Mononuclear cell (primary cell): ENCODE measurements around the gene SNX12. TPM values are rescaled to one million over a fixed set of nuclear protein-coding genes. Genes with fewer than 3 reads are reported as not detected.

ENCODE experiments used
- H3K27me3 ChIP-seq: 2 replicates; pipeline ENCODE4 v1.6.0; 2011; ENCODE audit warnings: low read length, control low read depth; ENCODE audit not compliant: insufficient read depth
- H3K4me1 ChIP-seq: 2 replicates; pipeline ENCODE4 v1.5.1; 2011; ENCODE audit warnings: mild to moderate bottlenecking, low read length, control low read depth; ENCODE audit not compliant: insufficient read depth
- H3K4me3 ChIP-seq: 2 replicates; pipeline ENCODE4 v1.5.1; 2011; ENCODE audit warnings: mild to moderate bottlenecking, low read length, moderate library complexity
- H3K9me3 ChIP-seq: 2 replicates; pipeline ENCODE4 v1.5.1; 2011; ENCODE audit warnings: low read depth, mild to moderate bottlenecking, control low read depth, low read length
- total RNA-seq: library from RNA; depleted of rRNA; stranded (reverse); fragments of >200 nt; gene quantifications from one replicate; pipeline ENCODE4 v1.2.3, GENCODE V29; 2012

SNX12 gene
- 24.1 TPM for total RNA-seq

DNA sequence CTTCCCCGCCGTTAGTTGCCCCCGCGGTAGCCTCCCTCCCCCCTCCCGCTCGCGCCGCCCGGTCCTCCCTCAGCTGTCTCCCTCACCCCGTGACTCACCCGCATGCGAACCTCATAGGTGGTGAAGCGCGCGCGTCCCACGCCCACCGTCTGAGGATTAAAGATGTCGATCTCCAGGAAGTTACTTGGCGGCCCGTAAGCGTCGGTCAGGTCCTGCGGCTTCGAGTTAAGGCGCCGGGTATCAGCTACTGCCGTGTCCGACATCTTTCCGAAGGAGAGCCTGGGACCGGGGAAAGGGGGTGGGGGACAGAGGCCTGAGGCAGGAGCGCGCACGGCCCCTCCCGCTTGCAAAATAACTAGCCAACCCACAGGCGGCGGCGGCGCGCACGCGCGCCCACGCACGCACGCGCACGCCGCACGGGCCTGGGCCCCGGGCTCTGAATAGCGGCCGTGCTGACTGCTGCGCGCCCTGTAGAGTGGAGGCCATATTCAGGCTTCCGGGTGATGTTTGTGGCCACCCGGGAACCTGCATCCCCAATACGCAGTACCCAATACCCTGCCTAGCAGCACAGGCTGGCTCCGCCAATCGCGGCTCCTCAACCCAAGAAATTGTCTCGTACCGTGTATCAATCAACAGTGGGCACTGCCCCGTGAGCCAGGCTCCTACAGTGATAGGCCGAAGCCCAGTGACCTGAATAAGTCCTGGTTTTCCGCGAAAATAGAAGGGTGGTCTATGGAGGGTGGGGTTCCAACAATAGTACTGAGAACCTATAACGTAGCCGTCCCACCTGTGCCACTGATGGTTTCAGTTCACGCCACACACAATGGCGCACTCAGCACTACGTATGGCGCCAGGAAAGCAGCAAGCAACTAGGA is at the start of gene SNX12:
SNX12 (minus strand) TSS at position 291 of the 875 bp plus-strand sequence; CDS start at position 263, 28 bp downstream.
- H3K4me1 ChIP-seq = peaks cover 15% of the 10 kb centered on the region
- H3K27me3 ChIP-seq = no peaks in the 10 kb centered on the region
- H3K9me3 ChIP-seq = no peaks in the 10 kb centered on the region
- peak within 1 kb of the TSS; percentile 66 for H3K4me3 ChIP-seq

DNA sequence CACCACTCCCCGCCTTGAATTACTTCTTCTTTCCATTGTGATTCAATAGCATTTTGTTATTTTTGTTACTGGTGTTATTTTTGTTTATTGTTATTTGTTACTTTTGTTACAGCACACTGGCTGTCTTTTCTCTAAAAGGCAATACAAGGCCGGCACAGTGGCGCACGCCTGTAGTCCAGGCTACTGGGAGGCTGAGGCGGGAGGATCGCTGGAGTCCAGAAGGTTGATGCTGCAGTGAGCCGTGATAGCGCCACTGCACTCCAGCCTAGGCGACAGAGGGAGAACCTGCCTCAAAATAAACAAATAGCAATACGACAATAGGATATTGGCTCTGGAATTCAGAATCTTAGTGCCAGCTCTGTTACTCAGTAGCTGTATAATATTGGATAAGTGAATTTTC is 49.2 kb upstream of the SNX12 start:
- Histone ChIP-seq H3K27me3 (no peaks in the 10 kb centered on the region), H3K4me3 (no peak overlapping the region), H3K4me1 (peaks cover 33% of the 10 kb centered on the region), H3K9me3 (no peaks in the 10 kb centered on the region)

DNA sequence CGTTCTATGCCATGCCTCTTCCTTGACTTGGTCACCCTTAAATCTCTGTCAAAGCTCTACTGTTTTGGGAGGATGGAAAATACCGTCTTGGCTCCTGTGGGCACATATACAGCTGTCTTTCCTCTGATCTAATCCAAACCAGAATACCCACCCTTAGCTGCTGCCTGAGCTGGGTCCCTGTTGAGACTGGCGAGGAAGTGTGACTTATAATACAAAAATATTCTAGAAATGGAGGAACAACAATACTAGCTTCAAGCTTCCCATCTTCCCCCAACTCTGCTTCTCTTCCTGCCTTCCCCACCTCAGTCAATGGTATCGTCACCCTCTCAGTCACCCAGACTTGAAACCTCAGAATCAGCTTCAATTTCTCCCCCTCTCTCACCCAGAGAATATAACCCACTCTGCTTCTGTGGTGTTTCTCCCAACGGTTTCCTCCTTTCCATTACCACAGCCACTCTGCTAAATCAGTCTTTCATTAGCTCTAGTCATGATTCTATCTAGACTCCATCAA is 43.8 kb upstream of the SNX12 start:
- H3K4me3 ChIP-seq = peak overlapping the region; percentile 78
- H3K9me3 ChIP-seq = no peaks in the 10 kb centered on the region
- no peaks in the 10 kb centered on the region for H3K27me3 ChIP-seq
- H3K4me1 ChIP-seq = peaks cover 48% of the 10 kb centered on the region

DNA sequence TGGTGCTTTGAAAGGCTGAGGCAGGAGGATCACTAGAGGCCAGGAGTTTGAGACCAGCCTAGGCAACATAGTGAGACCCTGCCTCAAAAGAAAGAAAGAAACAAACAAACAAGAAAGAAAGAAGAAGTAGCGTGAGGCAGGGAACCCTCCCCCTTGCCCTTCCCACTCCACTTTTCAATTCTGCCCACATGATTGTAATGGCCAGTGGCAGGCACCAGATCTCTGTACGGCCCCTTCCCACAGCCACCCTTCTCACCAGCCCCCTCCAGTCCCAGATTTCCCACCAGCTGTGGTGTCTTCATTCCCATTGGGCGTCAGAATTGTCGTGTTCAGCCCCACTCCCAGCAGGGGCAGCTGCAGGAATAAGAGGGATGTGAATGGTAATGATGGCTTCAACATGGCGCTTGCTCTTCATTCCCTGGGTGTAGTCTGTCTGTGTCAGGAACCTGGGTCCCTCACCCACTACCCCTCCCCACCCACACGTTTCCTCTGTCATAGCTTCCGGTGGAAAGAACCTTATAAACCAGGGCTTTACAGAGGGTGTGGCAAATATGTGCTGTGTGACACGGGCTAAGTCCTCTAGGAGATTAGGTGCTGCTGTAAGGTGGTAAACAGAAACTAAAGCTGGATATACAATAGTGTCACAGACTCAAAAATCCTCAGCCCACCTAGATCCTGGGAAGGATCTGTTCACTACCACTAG is 43.2 kb upstream of the SNX12 start, which contains the start of gene IL2RG:
IL2RG (minus strand) TSS at position 437 of the 703 bp plus-strand sequence; CDS start at position 399, 38 bp downstream.
- Histone ChIP-seq H3K4me3 (peak within 1 kb of the TSS; percentile 78), H3K27me3 (no peaks in the 10 kb centered on the region), H3K9me3 (no peaks in the 10 kb centered on the region), H3K4me1 (peaks cover 53% of the 10 kb centered on the region)

DNA sequence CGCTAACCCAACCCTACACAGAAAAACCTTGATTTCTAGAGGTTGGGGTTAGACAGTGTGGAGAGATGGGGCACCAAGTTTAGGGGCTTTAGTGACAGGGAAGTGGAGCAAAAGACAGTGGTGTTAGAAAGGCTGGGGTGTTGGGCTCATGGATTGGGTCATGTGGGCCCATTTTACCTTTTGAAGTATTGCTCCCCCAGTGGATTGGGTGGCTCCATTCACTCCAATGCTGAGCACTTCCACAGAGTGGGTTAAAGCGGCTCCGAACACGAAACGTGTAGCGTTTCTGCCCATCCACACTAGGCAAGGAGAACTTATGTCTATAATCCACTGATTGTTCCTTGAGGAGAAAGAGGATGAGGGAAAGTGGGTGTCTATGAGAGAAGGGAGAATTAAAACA is 40.9 kb upstream of the SNX12 start:
- H3K4me1 ChIP-seq = peaks cover 74% of the 10 kb centered on the region

DNA sequence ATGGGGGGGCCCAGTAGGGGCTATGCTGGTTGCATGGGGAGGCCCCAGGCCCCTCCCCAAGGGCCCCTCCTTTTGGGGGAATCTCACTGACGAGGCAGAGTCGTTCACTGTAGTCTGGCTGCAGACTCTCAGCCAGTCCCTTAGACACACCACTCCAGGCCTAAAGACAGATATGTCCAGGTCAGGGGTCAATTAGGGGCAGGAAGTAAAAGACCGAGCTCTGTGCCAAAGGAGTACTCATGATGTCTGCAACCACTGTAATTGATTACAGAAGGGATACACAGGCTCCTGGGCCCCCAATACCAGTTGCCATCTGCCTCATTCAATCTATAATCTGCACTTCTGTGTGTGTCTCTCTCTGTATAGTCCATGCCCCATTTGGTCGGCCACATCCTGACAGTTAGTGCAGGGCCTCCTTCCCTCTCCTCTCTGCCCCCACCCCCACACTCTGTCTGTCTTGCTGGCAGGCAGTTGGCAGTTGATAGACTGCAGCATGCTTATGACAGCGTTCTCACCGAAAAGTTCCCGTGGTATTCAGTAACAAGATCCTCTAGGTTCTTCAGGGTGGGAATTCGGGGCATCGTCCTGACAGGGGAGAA is 39.7 kb upstream of the SNX12 start:
- H3K27me3 ChIP-seq = no peaks in the 10 kb centered on the region
- H3K9me3 ChIP-seq = no peaks in the 10 kb centered on the region
- H3K4me3 ChIP-seq = peak overlapping the region; percentile 78
- H3K4me1 ChIP-seq = peaks cover 79% of the 10 kb centered on the region

More for the DNA sequence above, 40.9 kb upstream of the SNX12 start:
- H3K4me3 ChIP-seq = peak overlapping the region; percentile 78
- no peaks in the 10 kb centered on the region for H3K9me3 ChIP-seq
- H3K27me3 ChIP-seq = no peaks in the 10 kb centered on the region

DNA sequence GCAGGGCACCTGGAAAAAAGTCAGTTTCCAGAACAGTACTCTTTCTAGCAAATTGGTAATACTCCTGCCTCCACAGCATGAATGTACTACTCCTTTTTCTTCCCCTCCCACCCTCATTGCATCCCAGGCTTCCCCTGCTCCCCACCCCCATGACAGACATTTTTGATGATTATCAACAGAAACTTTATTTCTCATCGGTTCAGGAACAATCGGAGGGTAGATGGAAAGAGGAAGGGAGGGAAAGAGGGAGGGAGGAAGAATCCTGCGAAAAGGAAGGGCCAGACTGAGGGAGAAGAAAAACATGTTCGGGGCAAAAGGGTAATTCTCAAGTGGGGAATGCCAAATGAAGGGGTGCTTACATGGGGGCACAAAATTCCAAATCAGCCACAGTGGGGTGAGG is 39.1 kb upstream of the SNX12 start:
- Histone ChIP-seq H3K4me3 (no peak overlapping the region), H3K9me3 (no peaks in the 10 kb centered on the region), H3K4me1 (peaks cover 76% of the 10 kb centered on the region), H3K27me3 (no peaks in the 10 kb centered on the region)

DNA sequence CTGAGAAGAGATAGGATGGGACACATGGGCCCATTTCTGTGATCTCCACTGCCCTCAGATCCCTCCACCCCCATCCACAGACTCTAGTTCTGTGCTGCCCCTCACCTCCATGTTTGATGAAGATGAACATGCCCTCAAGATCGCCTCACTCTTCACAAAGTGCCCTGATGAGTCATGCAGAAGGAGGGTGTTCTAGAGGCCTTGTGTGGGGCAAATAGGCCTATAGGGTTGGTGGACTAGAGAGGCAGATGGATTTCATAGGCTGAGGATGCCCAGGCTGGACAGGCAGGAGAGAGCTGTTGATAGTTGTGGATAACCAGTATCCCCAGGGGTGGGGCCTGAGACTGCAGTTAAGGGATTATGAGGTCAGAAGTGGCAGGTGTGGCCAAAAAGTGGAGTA is 38.3 kb upstream of the SNX12 start, which contains the start of gene CXorf65:
CXorf65 (minus strand) TSS at position 314 of the 400 bp plus-strand sequence; CDS start at position 130, 184 bp downstream.
- H3K4me1 ChIP-seq = peaks cover 67% of the 10 kb centered on the region
- no peaks in the 10 kb centered on the region for H3K27me3 ChIP-seq
- H3K9me3 ChIP-seq = no peaks in the 10 kb centered on the region
- no peak within 1 kb of the TSS for H3K4me3 ChIP-seq

DNA sequence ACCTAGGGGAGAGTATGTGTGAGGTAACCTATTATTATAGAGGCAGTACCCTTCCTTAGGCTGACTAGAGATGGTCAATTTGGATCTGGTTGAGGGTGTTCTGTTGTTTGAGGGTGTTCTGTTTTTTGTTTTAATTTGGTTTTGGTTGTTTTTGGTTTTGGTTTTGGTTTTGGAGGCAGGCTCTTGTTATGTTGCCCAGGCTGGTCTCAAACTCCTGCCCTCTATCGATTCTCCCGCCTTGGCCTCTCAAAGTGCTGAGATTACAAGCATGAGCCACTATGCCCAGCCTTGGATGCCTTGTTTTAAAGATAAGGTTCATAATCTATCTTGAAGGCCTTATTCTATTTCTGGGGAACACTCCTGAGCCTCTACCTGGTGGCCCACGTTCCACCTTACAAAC is 37.5 kb upstream of the SNX12 start:
- H3K4me3 ChIP-seq = no peak overlapping the region

DNA sequence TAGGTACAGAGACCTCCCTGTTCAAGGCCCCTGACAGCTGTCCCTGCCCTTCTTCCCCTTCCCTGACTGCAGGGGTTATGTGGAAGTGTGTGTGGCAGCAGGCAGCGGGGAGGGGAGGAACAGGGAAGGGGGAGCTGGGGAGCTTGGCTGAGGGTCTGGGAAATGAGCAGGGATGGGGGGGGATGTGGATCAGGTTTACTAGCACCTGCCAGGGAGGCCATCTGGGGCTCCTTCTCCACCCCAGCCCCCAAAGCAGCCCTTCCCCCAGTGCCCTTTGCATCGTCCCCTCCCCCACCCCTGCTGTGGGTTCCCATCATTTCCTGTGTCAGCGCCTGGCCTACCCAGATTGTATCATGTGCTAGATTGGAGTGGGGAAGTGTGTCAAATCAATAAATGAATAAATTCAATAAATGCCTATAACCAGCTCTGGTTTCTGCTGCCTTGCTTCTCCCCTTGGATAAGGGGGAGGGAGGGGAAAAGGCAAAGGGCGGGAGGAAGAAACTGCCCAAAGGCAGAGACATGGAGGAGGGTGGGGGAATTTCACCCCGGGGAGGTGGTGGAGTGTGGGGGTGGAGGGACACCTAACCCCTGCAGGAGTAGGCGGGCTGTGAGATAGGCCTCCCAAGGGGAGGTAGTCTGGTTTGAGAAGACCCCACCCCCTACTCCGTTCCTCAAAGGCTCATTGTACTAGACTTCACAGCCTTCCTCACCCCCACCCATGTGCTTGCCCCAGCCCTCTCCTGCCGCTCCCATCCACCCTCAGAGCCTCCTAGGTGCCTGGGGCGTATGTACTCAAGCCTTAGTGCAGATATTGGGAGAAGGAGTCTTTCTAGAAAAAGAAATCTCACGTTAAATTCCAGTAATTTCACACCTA is 35.2 kb upstream of the SNX12 start:
- Histone ChIP-seq H3K4me1 (peaks cover 66% of the 10 kb centered on the region), H3K4me3 (no peak overlapping the region), H3K9me3 (no peaks in the 10 kb centered on the region), H3K27me3 (no peaks in the 10 kb centered on the region)

More for the DNA sequence above, 37.5 kb upstream of the SNX12 start:
- peaks cover 66% of the 10 kb centered on the region for H3K4me1 ChIP-seq
- no peaks in the 10 kb centered on the region for H3K9me3 ChIP-seq
- no peaks in the 10 kb centered on the region for H3K27me3 ChIP-seq

DNA sequence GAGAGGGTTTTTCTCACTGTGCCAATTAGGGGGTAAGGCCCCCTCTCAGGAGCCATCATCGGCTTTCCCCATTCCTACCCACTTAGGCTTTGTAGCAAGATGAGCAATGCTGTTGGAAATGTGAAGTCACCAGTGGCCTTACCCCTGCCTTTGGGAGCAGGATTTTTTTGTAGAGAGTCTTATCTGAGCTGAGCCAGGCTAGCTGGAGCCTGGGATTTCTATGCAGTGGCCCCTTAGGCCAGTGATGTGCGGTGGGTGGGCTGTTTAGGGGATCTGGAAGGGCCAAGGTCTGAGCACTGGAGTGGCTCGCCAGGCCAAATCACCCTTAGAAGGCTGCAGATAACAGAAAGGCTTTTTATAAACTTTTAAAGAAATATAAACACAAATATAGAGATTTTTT is 34.2 kb upstream of the SNX12 start:
- H3K9me3 ChIP-seq = no peaks in the 10 kb centered on the region
- peaks cover 65% of the 10 kb centered on the region for H3K4me1 ChIP-seq

DNA sequence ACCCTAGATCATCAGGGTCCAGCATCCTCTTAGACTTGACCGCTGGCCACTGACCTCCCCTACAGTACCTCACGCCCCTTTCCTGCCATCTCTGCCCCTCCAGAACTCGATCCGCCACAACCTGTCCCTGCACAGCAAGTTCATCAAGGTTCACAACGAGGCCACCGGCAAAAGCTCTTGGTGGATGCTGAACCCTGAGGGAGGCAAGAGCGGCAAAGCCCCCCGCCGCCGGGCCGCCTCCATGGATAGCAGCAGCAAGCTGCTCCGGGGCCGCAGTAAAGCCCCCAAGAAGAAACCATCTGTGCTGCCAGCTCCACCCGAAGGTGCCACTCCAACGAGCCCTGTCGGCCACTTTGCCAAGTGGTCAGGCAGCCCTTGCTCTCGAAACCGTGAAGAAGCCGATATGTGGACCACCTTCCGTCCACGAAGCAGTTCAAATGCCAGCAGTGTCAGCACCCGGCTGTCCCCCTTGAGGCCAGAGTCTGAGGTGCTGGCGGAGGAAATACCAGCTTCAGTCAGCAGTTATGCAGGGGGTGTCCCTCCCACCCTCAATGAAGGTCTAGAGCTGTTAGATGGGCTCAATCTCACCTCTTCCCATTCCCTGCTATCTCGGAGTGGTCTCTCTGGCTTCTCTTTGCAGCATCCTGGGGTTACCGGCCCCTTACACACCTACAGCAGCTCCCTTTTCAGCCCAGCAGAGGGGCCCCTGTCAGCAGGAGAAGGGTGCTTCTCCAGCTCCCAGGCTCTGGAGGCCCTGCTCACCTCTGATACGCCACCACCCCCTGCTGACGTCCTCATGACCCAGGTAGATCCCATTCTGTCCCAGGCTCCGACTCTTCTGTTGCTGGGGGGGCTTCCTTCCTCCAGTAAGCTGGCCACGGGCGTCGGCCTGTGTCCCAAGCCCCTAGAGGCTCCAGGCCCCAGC is 32.7 kb upstream of the SNX12 start:
- Histone ChIP-seq H3K4me1 (peaks cover 57% of the 10 kb centered on the region), H3K4me3 (no peak overlapping the region), H3K27me3 (no peaks in the 10 kb centered on the region), H3K9me3 (no peaks in the 10 kb centered on the region)

More for the DNA sequence above, 34.2 kb upstream of the SNX12 start:
- Histone ChIP-seq H3K4me3 (no peak overlapping the region), H3K27me3 (no peaks in the 10 kb centered on the region)

DNA sequence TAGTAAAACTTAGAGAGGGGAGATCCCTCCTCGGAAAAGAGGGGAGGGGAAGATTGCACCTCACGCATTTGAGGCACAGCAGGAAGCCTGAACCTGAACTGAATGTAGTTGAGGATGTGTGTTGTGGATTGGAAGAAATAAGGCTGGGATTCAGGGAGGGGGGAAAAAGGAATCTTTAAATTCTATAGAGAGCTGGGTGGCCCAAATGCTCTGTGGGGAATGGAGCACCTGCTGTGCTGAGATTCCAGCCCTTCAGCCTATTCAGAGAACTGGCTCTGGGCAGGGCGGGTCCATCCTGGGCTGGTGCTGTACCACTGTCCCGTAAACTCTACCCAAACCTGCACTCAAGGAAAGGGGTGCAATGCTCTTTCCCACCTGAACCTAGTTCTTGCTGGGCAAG is 31.6 kb upstream of the SNX12 start:
- peaks cover 53% of the 10 kb centered on the region for H3K4me1 ChIP-seq
- no peaks in the 10 kb centered on the region for H3K9me3 ChIP-seq
- H3K4me3 ChIP-seq = no peak overlapping the region
- no peaks in the 10 kb centered on the region for H3K27me3 ChIP-seq
